Lower leg skin (tissue), 4 donors: ENCODE data around the gene OGFRL1. TPM values are rescaled to one million over a fixed set of nuclear protein-coding genes. Genes with fewer than 3 reads are reported as not detected.
"Not testable (repeated sequence)": the region's sequence is repeated elsewhere in the genome, so short reads cannot be mapped to it uniquely, and the experiment has no call there.

Experiments used
- DNase-seq, 2 donors: peaks; one replicate each; pipeline ENCODE4 v3.0.0-alpha.2; 2019; ENCODE audit warnings: low spot score in 2 of 2
- H3K4me3 ChIP-seq: fragments of 200-600 bp; sonication (generic); 2 replicates; pipeline ENCODE4 v1.5.1; 2017; ENCODE audit warnings: mild to moderate bottlenecking, low read depth; ENCODE audit not compliant: poor library complexity, severe bottlenecking
- POLR2A ChIP-seq, 2 donors: fragments of 450-650 bp; IDR thresholded peaks; one replicate each; pipeline ENCODE4 v1.6.1; 2016 to 2017; ENCODE audit warnings: antibody characterized with exemption in 2 of 2, mild to moderate bottlenecking in 1 of 2, moderate library complexity in 1 of 2
- WGBS, 2 donors: methylation state at CpG; one replicate each; pipeline ENCODE4 v1.1.5; 2018; 5-methylcytosine and 5-hydroxymethylcytosine counted together
- intact Hi-C: fragments of 100-400 bp; cut with DNase I; formaldehyde crosslinking; loops from one replicate; pipeline ENCODE4 v1.15.0; 2023; ENCODE audit warnings: low total_unique reads
- total RNA-seq, 4 donors: library from RNA; depleted of rRNA; stranded (reverse); fragments of >200 nt; gene quantifications; one replicate each; pipeline ENCODE4 v1.1.0, GENCODE V29; 2016
- TF ChIP-seq, protein P1 (sequence below), 3 donors: fragments of 450-650 bp; IDR thresholded peaks; one replicate each; pipeline ENCODE4 v1.5.1; 2016; ENCODE audit warnings: antibody characterized with exemption in 3 of 3, mild to moderate bottlenecking in 3 of 3, moderate library complexity in 2 of 3

OGFRL1 gene
- total RNA-seq, 4 donors from 2014 or later: 36.7 to 59.0 (median 43.7) TPM

DNA sequence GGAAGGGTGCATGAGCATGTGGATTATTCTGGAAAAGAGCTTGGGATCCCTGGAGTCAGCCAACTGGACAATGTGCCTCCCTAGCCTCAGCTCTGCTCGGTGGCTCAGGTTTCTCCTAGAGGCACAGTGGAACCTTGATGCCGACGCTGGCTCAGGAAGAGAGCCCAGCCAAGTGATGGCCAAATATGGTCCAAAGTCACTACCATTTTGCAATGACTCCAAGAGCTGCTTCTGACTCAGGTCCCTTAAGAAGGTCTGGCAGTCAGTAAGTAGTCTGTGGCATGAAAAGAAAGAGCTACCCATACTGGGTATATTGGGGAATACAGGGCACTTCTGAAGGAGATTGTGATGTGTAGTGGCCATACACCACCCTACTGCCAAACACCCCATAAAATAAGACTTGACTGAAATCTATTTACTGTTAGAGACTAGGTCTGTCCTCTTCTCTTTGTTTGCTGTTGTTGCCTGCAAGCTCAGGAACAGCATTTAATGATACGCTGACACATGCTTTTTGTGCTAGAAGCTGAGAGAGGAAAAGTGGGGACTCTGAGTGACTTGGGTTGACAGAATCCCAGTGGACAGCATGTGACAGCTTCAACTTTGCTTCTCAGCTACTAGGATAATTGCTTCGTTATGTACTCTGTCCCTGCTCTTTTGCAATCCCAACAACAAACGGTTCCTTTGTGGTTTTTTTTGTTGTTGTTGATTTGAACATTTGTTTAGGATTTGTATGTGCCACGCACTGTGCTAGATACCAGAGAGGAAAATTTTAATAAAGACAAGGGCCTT lies 30.3 kb upstream of the OGFRL1 start:
- no peak for DNase-seq
- H3K4me3 ChIP-seq: no peak overlapping the region
- intact Hi-C loops: no loop called here
- TF ChIP-seq, protein P1, sequence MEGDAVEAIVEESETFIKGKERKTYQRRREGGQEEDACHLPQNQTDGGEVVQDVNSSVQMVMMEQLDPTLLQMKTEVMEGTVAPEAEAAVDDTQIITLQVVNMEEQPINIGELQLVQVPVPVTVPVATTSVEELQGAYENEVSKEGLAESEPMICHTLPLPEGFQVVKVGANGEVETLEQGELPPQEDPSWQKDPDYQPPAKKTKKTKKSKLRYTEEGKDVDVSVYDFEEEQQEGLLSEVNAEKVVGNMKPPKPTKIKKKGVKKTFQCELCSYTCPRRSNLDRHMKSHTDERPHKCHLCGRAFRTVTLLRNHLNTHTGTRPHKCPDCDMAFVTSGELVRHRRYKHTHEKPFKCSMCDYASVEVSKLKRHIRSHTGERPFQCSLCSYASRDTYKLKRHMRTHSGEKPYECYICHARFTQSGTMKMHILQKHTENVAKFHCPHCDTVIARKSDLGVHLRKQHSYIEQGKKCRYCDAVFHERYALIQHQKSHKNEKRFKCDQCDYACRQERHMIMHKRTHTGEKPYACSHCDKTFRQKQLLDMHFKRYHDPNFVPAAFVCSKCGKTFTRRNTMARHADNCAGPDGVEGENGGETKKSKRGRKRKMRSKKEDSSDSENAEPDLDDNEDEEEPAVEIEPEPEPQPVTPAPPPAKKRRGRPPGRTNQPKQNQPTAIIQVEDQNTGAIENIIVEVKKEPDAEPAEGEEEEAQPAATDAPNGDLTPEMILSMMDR (IDR thresholded peaks at IDR 0.05): no peak
- no peak for TF ChIP-seq POLR2A (IDR thresholded peaks at IDR 0.05)
- 71 to 72% methylated on average over 7 of the region's 7 CpGs for WGBS, 2 donors

DNA sequence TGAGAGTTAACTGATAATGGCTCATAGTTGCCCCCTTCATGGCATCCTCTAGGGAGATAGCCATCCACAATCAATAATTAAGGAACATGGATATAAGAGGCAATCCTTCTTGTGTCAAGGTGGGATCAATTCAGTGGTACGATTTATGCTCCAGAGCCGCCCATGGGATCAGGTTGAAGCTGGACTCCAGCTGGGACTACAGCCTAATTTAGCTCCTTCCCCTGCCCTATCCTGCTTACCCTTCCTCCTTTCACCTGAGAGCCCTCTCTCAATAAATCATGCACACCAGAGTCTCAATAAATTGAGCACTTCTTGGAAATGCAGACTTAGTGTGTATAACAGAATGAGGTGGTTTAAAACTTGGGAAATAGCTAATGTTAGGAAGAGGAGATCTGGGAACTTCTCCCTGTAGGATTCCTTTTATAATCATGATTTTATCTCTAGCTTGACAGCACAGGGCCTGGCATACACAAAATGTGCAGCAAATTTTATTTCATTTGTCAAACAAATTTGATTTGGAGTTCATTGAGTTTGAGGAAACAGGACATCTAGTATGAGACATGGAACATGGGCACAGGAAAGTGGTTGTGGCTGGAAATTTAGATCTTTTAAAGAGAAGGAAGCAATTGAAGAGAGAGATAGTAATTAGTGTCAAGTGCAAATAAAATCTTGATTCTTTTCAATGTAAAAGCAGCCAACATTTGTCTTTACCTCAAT lies 28.6 kb upstream of the OGFRL1 start:
- no peak for TF ChIP-seq POLR2A (IDR thresholded peaks at IDR 0.05)
- TF ChIP-seq, protein P1 (IDR thresholded peaks at IDR 0.05): no peak
- 89 to 90% methylated on average over 2 of the region's 2 CpGs for WGBS, 2 donors
- no peak overlapping the region for H3K4me3 ChIP-seq
- intact Hi-C loops: no loop called here
- no peak for DNase-seq

GRCh38 chr6:71262914-71263313 lies 25.7 kb upstream of the OGFRL1 start:
- no peak overlapping the region for H3K4me3 ChIP-seq
- DNase-seq: no peak
- WGBS, 2 donors: 68 to 78% methylated on average over 7 of the region's 7 CpGs
- TF ChIP-seq, protein P1 (IDR thresholded peaks at IDR 0.05): no peak
- TF ChIP-seq POLR2A (IDR thresholded peaks at IDR 0.05): no peak
- intact Hi-C loops: no loop called here

GRCh38 chr6:71266392-71266791 lies 22.2 kb upstream of the OGFRL1 start:
- intact Hi-C loops, H3K4me3 ChIP-seq, DNase-seq: not testable (repeated sequence)
- 96% methylated on average over 15 of the region's 24 CpGs; no CpG with 5 or more reads in 1 of the 2 donors for WGBS, 2 donors

- intact Hi-C loops: no loop called here
- H3K4me3 ChIP-seq: no peak overlapping the region
- 65% methylated on average over 3 of the region's 3 CpGs for WGBS, 2 donors
- TF ChIP-seq, protein P1 (IDR thresholded peaks at IDR 0.05): no peak
- TF ChIP-seq POLR2A (IDR thresholded peaks at IDR 0.05): no peak
- no peak for DNase-seq
These were observed 19.7 kb upstream of the OGFRL1 start for GRCh38 chr6:71268735-71269437.
